Osteoblast (primary cell): ENCODE data around the gene VAMP2. TPM values are rescaled to one million over a fixed set of nuclear protein-coding genes. Genes with fewer than 3 reads are reported as not detected.
A peak's percentile ranks its signal among the peaks of the same experiment; 100 is the strongest.

Experiments
- DNase-seq: peaks from one replicate; pipeline ENCODE4 v3.0.0; 2011; ENCODE audit warnings: low spot score, mixed read lengths; ENCODE audit not compliant: insufficient read length; ENCODE audit errors: missing footprints
- H2AFZ ChIP-seq: 2 replicates; pipeline ENCODE4 v1.6.0; 2011; ENCODE audit warnings: mild to moderate bottlenecking, low read length
- H3K27ac ChIP-seq: 2 replicates; pipeline ENCODE4 v1.5.1; 2011; ENCODE audit warnings: mild to moderate bottlenecking, low read depth, low read length, moderate library complexity
- H3K27me3 ChIP-seq: 2 replicates; pipeline ENCODE4 v1.6.0; 2012; ENCODE audit warnings: mild to moderate bottlenecking, control low read depth, inconsistent platforms, low read length, moderate library complexity; ENCODE audit not compliant: insufficient read depth
- H3K36me3 ChIP-seq: 2 replicates; pipeline ENCODE4 v1.5.1; 2011; ENCODE audit warnings: mild to moderate bottlenecking, low read length, control low read depth, moderate library complexity; ENCODE audit not compliant: insufficient read depth
- H3K4me1 ChIP-seq: 2 replicates; pipeline ENCODE4 v1.5.1; 2011; ENCODE audit warnings: mild to moderate bottlenecking, low read length, control low read depth, moderate library complexity; ENCODE audit not compliant: insufficient read depth
- H3K4me2 ChIP-seq: 2 replicates; pipeline ENCODE4 v1.6.0; 2011; ENCODE audit warnings: mild to moderate bottlenecking, low read length; ENCODE audit not compliant: insufficient read depth
- H3K4me3 ChIP-seq: fragments of 200-600 bp; sonication (generic); 3 replicates; pipeline ENCODE4 v1.5.1; 2012; ENCODE audit warnings: mild to moderate bottlenecking, low read length, inconsistent platforms; ENCODE audit not compliant: insufficient read depth
- H3K79me2 ChIP-seq: 2 replicates; pipeline ENCODE4 v1.6.0; 2012; ENCODE audit warnings: mild to moderate bottlenecking, low read length, control low read depth, inconsistent platforms; ENCODE audit not compliant: insufficient read depth
- H3K9me3 ChIP-seq: 2 replicates; pipeline ENCODE4 v1.5.1; 2011; ENCODE audit warnings: low read depth, low read length, control low read depth
- H4K20me1 ChIP-seq: 2 replicates; pipeline ENCODE4 v1.6.0; 2012; ENCODE audit warnings: mild to moderate bottlenecking, low read length, control low read depth; ENCODE audit not compliant: insufficient read depth
- CTCF ChIP-seq: IDR thresholded peaks from 2 replicates; pipeline ENCODE4 v1.5.1; 2011; ENCODE audit warnings: mild to moderate bottlenecking, low read depth, low read length, moderate library complexity; ENCODE audit errors: extremely low read depth
- total RNA-seq: library from RNA; depleted of rRNA; stranded (reverse); fragments of >200 nt; gene quantifications from 2 replicates; pipeline ENCODE4 v1.2.3, GENCODE V29; 2012

The VAMP2 gene
- total RNA-seq, 1 donor, result 5.4 TPM

- peak; percentile 96 for DNase-seq
- Histone ChIP-seq H3K9me3 (no peaks in the 10 kb centered on the region), H4K20me1 (peaks cover 4% of the 10 kb centered on the region), H3K79me2 (no peaks in the 10 kb centered on the region), H3K4me3 (peak overlapping the region; percentile 72), H3K27me3 (peaks cover 17% of the 10 kb centered on the region), H2AFZ (no peak overlapping the region), H3K36me3 (no peaks in the 10 kb centered on the region), H3K4me2 (peak overlapping the region; percentile 96), H3K4me1 (peaks cover 41% of the 10 kb centered on the region), H3K27ac (no peak overlapping the region)
- TF ChIP-seq CTCF, result no peak
Measured at GRCh38 chr17:8125154-8125946, 37.4 kb downstream of the VAMP2 start.

DNA sequence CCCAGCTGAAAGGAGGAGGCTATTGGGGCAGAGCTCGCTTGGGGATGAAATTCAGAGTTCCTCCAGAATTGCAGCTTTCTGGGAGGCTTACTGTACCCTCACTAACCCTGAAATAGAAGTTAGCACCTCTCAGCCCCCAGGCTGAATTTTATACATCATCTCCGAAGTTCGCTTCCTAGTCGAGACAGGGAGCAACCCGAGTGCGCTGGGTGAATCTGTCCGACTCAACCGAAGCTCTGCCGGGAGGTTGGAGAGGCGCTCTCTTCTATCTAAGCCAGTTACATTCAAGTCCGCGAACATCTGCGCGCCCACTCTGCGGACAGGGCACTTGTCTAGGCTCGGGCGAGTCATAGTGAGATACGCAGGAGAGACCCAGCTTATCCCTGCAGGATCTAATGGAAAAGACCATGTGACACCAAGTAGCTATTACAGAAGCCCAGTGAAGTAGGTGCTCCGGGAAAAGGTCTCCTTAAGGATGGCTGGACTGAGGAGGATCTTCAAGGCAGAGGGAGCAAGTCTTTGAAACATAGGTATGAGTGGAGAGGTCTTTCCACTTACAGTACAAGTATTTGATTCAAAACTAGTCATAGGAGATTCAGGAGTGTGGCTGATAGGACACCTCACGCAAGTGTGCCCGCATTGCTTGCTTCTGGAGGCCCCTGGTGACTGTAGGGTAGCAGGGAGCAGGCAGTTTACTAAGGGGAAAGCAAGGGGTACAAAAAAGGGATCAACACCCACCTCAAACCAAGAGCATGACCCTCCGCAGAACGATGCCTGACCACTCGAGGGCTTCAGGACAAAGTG, 38.2 kb downstream of the VAMP2 start:
- H3K36me3 ChIP-seq, result no peaks in the 10 kb centered on the region
- peaks cover 41% of the 10 kb centered on the region for H3K4me1 ChIP-seq
- H3K4me2 ChIP-seq, result peak overlapping the region; percentile 96
- H3K9me3 ChIP-seq, result no peaks in the 10 kb centered on the region
- peaks cover 17% of the 10 kb centered on the region for H3K27me3 ChIP-seq
- no peak overlapping the region for H3K27ac ChIP-seq
- TF ChIP-seq CTCF, result no peak
- no peaks in the 10 kb centered on the region for H3K79me2 ChIP-seq
- peak overlapping the region; percentile 72 for H3K4me3 ChIP-seq
- DNase-seq, result peak; percentile 65
- H2AFZ ChIP-seq, result peak overlapping the region; percentile 84
- peaks cover 7% of the 10 kb centered on the region for H4K20me1 ChIP-seq

DNA sequence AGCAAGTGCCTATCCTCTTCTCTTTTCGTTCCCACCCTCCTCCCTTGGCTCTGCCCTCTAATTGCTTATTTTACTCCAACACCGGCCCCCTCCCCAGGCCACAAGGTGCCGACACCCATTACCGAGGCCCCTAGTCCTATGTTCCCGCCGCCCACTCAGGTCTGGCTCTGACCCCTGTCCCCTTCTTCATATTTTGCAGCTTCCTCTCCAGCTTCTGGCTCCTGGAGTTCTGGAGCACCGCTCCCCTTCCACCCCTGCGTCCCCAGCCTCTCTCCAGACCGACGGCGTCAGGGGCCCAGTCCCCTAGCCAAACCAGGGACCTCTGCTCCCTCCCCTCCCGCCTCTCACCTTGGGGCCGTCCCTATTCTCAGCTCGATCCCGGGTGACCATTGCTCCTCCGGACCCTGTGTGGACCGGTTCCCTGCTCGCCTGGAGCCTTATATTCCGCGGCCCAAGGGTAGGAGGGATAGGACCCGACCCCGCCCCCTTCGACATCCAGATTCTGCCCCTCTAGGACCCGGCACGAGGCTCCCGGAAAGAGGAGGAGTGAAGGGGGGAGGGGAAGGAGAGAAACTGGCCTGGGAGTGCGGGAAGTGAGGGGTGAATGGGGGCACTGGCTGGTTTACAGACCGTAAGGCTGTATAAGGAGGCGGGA, 38.9 kb downstream of the VAMP2 start, which contains the start of gene HES7:
HES7 (minus strand) TSS at position 412 of the 655 bp plus-strand sequence; CDS start at position 390, 22 bp downstream.
- Histone ChIP-seq H3K79me2 (no peaks in the 10 kb centered on the region), H3K4me2 (peak within 1 kb of the TSS; percentile 96), H3K4me1 (peaks cover 41% of the 10 kb centered on the region), H3K9me3 (no peaks in the 10 kb centered on the region), H3K4me3 (peak within 1 kb of the TSS; percentile 72), H3K27ac (no peak within 1 kb of the TSS), H3K27me3 (peaks cover 17% of the 10 kb centered on the region), H3K36me3 (no peaks in the 10 kb centered on the region), H2AFZ (peak within 1 kb of the TSS; percentile 84), H4K20me1 (peaks cover 7% of the 10 kb centered on the region)
- TF ChIP-seq CTCF, result no peak
- peak; percentile 91 for DNase-seq
